ENCODE measurements around the gene LCN6. TPM values are rescaled to one million over a fixed set of nuclear protein-coding genes. Genes with fewer than 3 reads are reported as not detected.

LCN6 gene
- total and polyA plus RNA-seq, 2 of the 13 experiments (the other 11 are each of a cell fraction or from before 2014, with no cell fraction given): not detected

DNA sequence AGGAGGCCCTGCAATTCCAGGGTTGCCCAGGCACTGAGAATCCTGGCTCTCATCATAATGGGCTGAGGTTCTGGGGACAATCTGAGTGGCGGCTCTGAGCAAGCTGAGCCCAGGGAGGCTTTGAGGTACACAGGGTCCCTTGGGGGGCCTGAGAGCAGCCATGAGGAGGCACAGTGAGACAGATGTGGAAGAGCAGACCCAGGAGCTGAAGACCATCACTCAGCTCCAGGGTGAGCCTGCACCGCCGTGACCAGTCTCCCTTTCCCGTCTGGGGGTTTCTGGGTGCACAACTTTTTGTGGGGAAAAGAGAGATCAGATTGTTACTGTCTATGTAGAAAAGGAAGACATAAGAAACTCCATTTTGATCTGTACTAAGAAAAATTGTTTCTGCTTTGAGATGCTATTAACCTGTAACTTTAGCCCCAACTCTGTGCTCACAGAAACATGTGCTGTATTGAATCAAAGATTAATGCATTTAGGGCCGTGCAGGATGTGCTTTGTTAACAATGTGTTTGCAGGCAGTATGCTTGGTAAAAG lies 48.0 kb upstream of the LCN6 start, which contains the start of gene CCDC183 (continued):
- TF ChIP-seq, protein P1, sequence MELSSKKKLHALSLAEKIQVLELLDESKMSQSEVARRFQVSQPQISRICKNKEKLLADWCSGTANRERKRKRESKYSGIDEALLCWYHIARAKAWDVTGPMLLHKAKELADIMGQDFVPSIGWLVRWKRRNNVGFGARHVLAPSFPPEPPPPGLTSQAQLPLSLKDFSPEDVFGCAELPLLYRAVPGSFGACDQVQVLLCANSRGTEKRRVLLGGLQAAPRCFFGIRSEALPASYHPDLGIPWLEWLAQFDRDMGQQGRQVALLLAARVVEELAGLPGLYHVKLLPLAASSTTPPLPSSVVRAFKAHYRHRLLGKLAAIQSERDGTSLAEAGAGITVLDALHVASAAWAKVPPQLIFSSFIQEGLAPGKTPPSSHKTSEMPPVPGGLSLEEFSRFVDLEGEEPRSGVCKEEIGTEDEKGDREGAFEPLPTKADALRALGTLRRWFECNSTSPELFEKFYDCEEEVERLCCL (CRISPR knock-in tag; IDR thresholded peaks at IDR 0.05; ENCODE audit: borderline replicate concordance): no peak
- TF ChIP-seq HHEX (CRISPR knock-in tag; IDR thresholded peaks at IDR 0.05): no peak
- TF ChIP-seq ZBTB1 (CRISPR knock-in tag; IDR thresholded peaks at IDR 0.05; ENCODE audit: borderline replicate concordance): no peak
- TF ChIP-seq ZFYVE20 (CRISPR knock-in tag; IDR thresholded peaks at IDR 0.05; ENCODE audit: borderline replicate concordance, low read depth): no peak
- TF ChIP-seq FOXJ3 (CRISPR knock-in tag; IDR thresholded peaks at IDR 0.05; ENCODE audit: borderline replicate concordance): no peak
- no peak; the same call in 1 of the 2 replicates for TF ChIP-seq ATF1 (CRISPR knock-in tag; IDR thresholded peaks at IDR 0.05)
- no peak for TF ChIP-seq TARDBP (CRISPR knock-in tag; IDR thresholded peaks at IDR 0.05)
- TF ChIP-seq HNRNPK (IDR thresholded peaks at IDR 0.05; ENCODE audit: low read depth, low read length, poor library complexity, severe bottlenecking): no peak
- no peak for TF ChIP-seq CREB1 (IDR thresholded peaks at IDR 0.05)
- no peak for TF ChIP-seq CREB1 (CRISPR knock-in tag; IDR thresholded peaks at IDR 0.05)
- no peak for TF ChIP-seq XRCC5 (optimal IDR thresholded peaks at IDR 0.05; ENCODE audit: low read length)
- TF ChIP-seq ZEB1 (IDR thresholded peaks at IDR 0.05; ENCODE audit: insufficient replicate concordance, low read depth): no peak
- no peak for TF ChIP-seq ZNF75D (CRISPR knock-in tag; IDR thresholded peaks at IDR 0.05; ENCODE audit: borderline replicate concordance)
- TF ChIP-seq ZNF850 (CRISPR knock-in tag; conservative IDR thresholded peaks at IDR 0.05): no peak
- TF ChIP-seq HDAC2 (CRISPR knock-in tag; IDR thresholded peaks at IDR 0.05): 0 out of 2 replicates have a peak, but pooled peaks have one; percentile 3
- no peak for TF ChIP-seq ZBTB40 (IDR thresholded peaks at IDR 0.05)
- no peak for TF ChIP-seq ZBTB40 (CRISPR knock-in tag; IDR thresholded peaks at IDR 0.05)
